ENCODE data around the gene CD3E.

Gene CD3E

GRCh38 chr11:118341261-118341660 lies 36.7 kb downstream of the CD3E start:
- H3K9me3 ChIP-seq (ENCODE audit: control insufficient read depth, insufficient read depth, low read depth, low read length) = no peaks in the 10 kb centered on the region
- H3K36me3 ChIP-seq (ENCODE audit: control insufficient read depth in 2 of 2, insufficient read depth in 1 of 2, low read length in 2 of 2) = no peaks in the 10 kb centered on the region
- no peak overlapping the region for H3K27ac ChIP-seq (ENCODE audit: extremely low read depth, low read depth, low read length)
- H3K4me1 ChIP-seq (ENCODE audit: control insufficient read depth, insufficient read depth, low read length) = no peaks in the 10 kb centered on the region
- ChIA-PET CTCF (interaction anchor here (0.6 to 1.0 kb wide), 3 partner anchors 12 to 915 kb away, joined by 4 read pairs; no protein-coding TSS in a partner anchor), POLR2A (no interaction called here)
- TF ChIP-seq ZBTB10 (tag by site-specific recombination; IDR thresholded peaks at IDR 0.05) (no peak), HOXA7 (CRISPR knock-in tag; IDR thresholded peaks at IDR 0.05; ENCODE audit: borderline replicate concordance) (no peak)
- H3K4me3 ChIP-seq (ENCODE audit: low read depth, low read length) = no peak overlapping the region

GRCh38 chr11:118341815-118342489 lies 37.4 kb downstream of the CD3E start:
- no peak for TF ChIP-seq HOXA7 (CRISPR knock-in tag; IDR thresholded peaks at IDR 0.05; ENCODE audit: borderline replicate concordance)
- no peak for TF ChIP-seq KLF16 (tag by site-specific recombination; IDR thresholded peaks at IDR 0.05)
- no peak for TF ChIP-seq ZBTB11 (tag by site-specific recombination; conservative IDR thresholded peaks at IDR 0.05; ENCODE audit: low read depth)
- no peak for TF ChIP-seq ZNF211 (tag by site-specific recombination; IDR thresholded peaks at IDR 0.05; ENCODE audit: low read depth)
- TF ChIP-seq KLF7 (tag by site-specific recombination; IDR thresholded peaks at IDR 0.05; ENCODE audit: borderline replicate concordance) = no peak
- no peak for TF ChIP-seq ZNF221 (tag by site-specific recombination; IDR thresholded peaks at IDR 0.05; ENCODE audit: borderline replicate concordance)
- POLR2A ChIA-PET = no interaction called here
- no peaks in the 10 kb centered on the region for H3K4me1 ChIP-seq (ENCODE audit: control insufficient read depth, insufficient read depth, low read length)
- CTCF ChIA-PET = interaction anchor here (0.6 to 1.4 kb wide), 3 partner anchors 33 to 916 kb away, joined by 3 to 7 read pairs (median 4); no protein-coding TSS in a partner anchor
- no peak overlapping the region for H3K4me3 ChIP-seq (ENCODE audit: low read depth, low read length)
- no peaks in the 10 kb centered on the region for H3K9me3 ChIP-seq (ENCODE audit: control insufficient read depth, insufficient read depth, low read depth, low read length)
- H3K27ac ChIP-seq (ENCODE audit: extremely low read depth, low read depth, low read length) = no peak overlapping the region
- H3K36me3 ChIP-seq (ENCODE audit: control insufficient read depth in 2 of 2, insufficient read depth in 1 of 2, low read length in 2 of 2) = no peaks in the 10 kb centered on the region

- POLR2A ChIA-PET = no interaction called here
- no peaks in the 10 kb centered on the region for H3K4me1 ChIP-seq (ENCODE audit: control insufficient read depth, insufficient read depth, low read length)
- no peaks in the 10 kb centered on the region for H3K36me3 ChIP-seq (ENCODE audit: control insufficient read depth in 2 of 2, insufficient read depth in 1 of 2, low read length in 2 of 2)
- no peak within 1 kb of the TSS for H3K27ac ChIP-seq (ENCODE audit: extremely low read depth, low read depth, low read length)
- no peaks in the 10 kb centered on the region for H3K9me3 ChIP-seq (ENCODE audit: control insufficient read depth, insufficient read depth, low read depth, low read length)
- CTCF ChIA-PET = interaction anchor here (0.7 to 1.4 kb wide), 2 partner anchors 33 to 171 kb away, joined by 3 to 7 read pairs; no protein-coding TSS in a partner anchor
- TF ChIP-seq ZBTB1 (tag by site-specific recombination; IDR thresholded peaks at IDR 0.05) (no peak), ZNF639 (tag by site-specific recombination; IDR thresholded peaks at IDR 0.05) (no peak), TSHZ1 (tag by site-specific recombination; IDR thresholded peaks at IDR 0.05; ENCODE audit: borderline replicate concordance) (no peak), ZNF626 (tag by site-specific recombination; IDR thresholded peaks at IDR 0.05) (no peak), INSM2 (tag by site-specific recombination; IDR thresholded peaks at IDR 0.05) (no peak), ZNF169 (tag by site-specific recombination; IDR thresholded peaks at IDR 0.05) (no peak), ZNF677 (tag by site-specific recombination; IDR thresholded peaks at IDR 0.05) (no peak)
- no peak within 1 kb of the TSS for H3K4me3 ChIP-seq (ENCODE audit: low read depth, low read length)
Observed at GRCh38 chr11:118342503-118343161, 38.1 kb downstream of the CD3E start, which contains the start of gene CD3D. Gene CD3D, minus strand, starts transcription at chr11:118342705. Its CDS starts 98 bp downstream, at chr11:118342607.

All from HEK293 (cell line).